Neural cell (in vitro differentiated cells): Measurements from ENCODE around the gene MICB. TPM values are rescaled to one million over a fixed set of nuclear protein-coding genes. Genes with fewer than 3 reads are reported as not detected.

Source experiments
- polyA plus RNA-seq: library from polyadenylated mRNA; depleted of rRNA; stranded (reverse); fragments of >200 nt; gene quantifications from 2 replicates; pipeline ENCODE4 v1.2.3, GENCODE V29; 2014
- small RNA-seq, 3 experiments: library from RNA; depleted of rRNA; stranded (forward); fragments of <200 nt; gene quantifications; one replicate each; pipeline ENCODE3, GENCODE V24; 2012

Gene MICB
- polyA plus RNA-seq, 1 donor from 2014 or later = not detected

Small RNA genes within 50 kb of the gene (small RNA-seq; reads per million reads assigned to genes)
- 0 reads per million in 3 experiments for gene AL663061.1
- 0 to 1.2 (median 0) reads per million in 3 experiments for gene RF00019
- 646 to 1,037 (median 928) reads per million in 3 experiments for gene SNORD117
- gene SNORD84 = 0 reads per million in 3 experiments

Other genes starting within 250 kb of the MICB start
- 18.0 and 33.6 TPM in 2 replicates for gene HLA-C, start 226.1 kb upstream of the MICB start, polyA plus RNA-seq
- 9.4 and 9.8 TPM in 2 replicates for gene HLA-B, start 141.0 kb upstream of the MICB start, polyA plus RNA-seq
- gene MICA, start 94.5 kb upstream of the MICB start, polyA plus RNA-seq = 0.32 and 0.87 TPM in 2 replicates
- gene MCCD1, start 30.8 kb downstream of the MICB start, polyA plus RNA-seq = not detected in 2 replicates
- 313 and 371 TPM in 2 replicates for gene DDX39B, start 43.9 kb downstream of the MICB start, polyA plus RNA-seq
- 56.7 and 76.7 TPM in 2 replicates for gene ATP6V1G2, start 48.5 kb downstream of the MICB start, polyA plus RNA-seq
- gene NFKBIL1, start 49.5 kb downstream of the MICB start, polyA plus RNA-seq = 88.7 and 92.8 TPM in 2 replicates
- gene LTA, start 74.1 kb downstream of the MICB start, polyA plus RNA-seq = 0.56 TPM in 1 of 2 replicates, not detected in the other
- gene TNF, start 77.4 kb downstream of the MICB start, polyA plus RNA-seq = not detected in 2 replicates
- not detected in 2 replicates for gene LTB, start 84.3 kb downstream of the MICB start, polyA plus RNA-seq
- gene LST1, start 88.1 kb downstream of the MICB start, polyA plus RNA-seq = not detected in 2 replicates
- gene NCR3, start 94.9 kb downstream of the MICB start, polyA plus RNA-seq = not detected in 2 replicates
- gene AIF1, start 117.1 kb downstream of the MICB start, polyA plus RNA-seq = not detected in 2 replicates
- gene PRRC2A, start 122.6 kb downstream of the MICB start, polyA plus RNA-seq = 39.9 and 51.0 TPM in 2 replicates
- gene BAG6, start 154.5 kb downstream of the MICB start, polyA plus RNA-seq = 203 and 204 TPM in 2 replicates
- gene APOM, start 157.7 kb downstream of the MICB start, polyA plus RNA-seq = 1.3 and 4.4 TPM in 2 replicates
- gene C6orf47, start 162.6 kb downstream of the MICB start, polyA plus RNA-seq = 17.2 and 24.3 TPM in 2 replicates
- gene GPANK1, start 166.9 kb downstream of the MICB start, polyA plus RNA-seq = 18.4 and 21.9 TPM in 2 replicates
- gene CSNK2B, start 167.9 kb downstream of the MICB start, polyA plus RNA-seq = 130 and 135 TPM in 2 replicates
- 4.0 and 7.7 TPM in 2 replicates for gene LY6G5B, start 171.8 kb downstream of the MICB start, polyA plus RNA-seq
- 13.4 and 26.6 TPM in 2 replicates for gene LY6G5C, start 182.9 kb downstream of the MICB start, polyA plus RNA-seq
- gene ABHD16A, start 205.2 kb downstream of the MICB start, polyA plus RNA-seq = 130 and 154 TPM in 2 replicates
- not detected in 2 replicates for gene LY6G6F, start 208.7 kb downstream of the MICB start, polyA plus RNA-seq
- not detected in 2 replicates for gene LY6G6D, start 217.2 kb downstream of the MICB start, polyA plus RNA-seq
- 0.78 and 0.88 TPM in 2 replicates for gene LY6G6C, start 223.6 kb downstream of the MICB start, polyA plus RNA-seq
- not detected in 2 replicates for gene MPIG6B, start 225.2 kb downstream of the MICB start, polyA plus RNA-seq
- 386 and 410 TPM in 2 replicates for gene DDAH2, start 231.2 kb downstream of the MICB start, polyA plus RNA-seq
- 5.5 and 5.7 TPM in 2 replicates for gene CLIC1, start 238.4 kb downstream of the MICB start, polyA plus RNA-seq
- gene MSH5, start 241.9 kb downstream of the MICB start, polyA plus RNA-seq = 5.1 and 7.8 TPM in 2 replicates